Posterior vena cava (tissue), 2 donors: Measurements from ENCODE around the gene NLRP6. TPM values are rescaled to one million over a fixed set of nuclear protein-coding genes. Genes with fewer than 3 reads are reported as not detected.
"Not testable (repeated sequence)": the region's sequence is repeated elsewhere in the genome, so short reads cannot be mapped to it uniquely, and the experiment has no call there.

Source experiments
- DNase-seq: peaks from one replicate; pipeline ENCODE4 v3.0.0-alpha.2; 2020; ENCODE audit warnings: low spot score
- intact Hi-C, 2 donors: fragments of 100-400 bp; cut with DNase I; formaldehyde crosslinking; loops; one replicate each; pipeline versions ENCODE4 v1.14.1 to v1.14.2; 2022 to 2023
- total RNA-seq, 2 donors: library from RNA; stranded (reverse); fragmentation: NEBNext Ultra II Directional; extraction: Animal tissue kit (Norgen Biotek cat#: 25700); gene quantifications; one replicate each; pipeline ENCODE4 v1.2.1, GENCODE V29; 2021
- donor health status: DM: yes; HTN: yes; CAD: no.
- donor health status: DM: yes; HTN: yes; CAD: no.

The NLRP6 gene
- total RNA-seq, 2 donors from 2014 or later = 0.38 to 0.42 TPM

GRCh38 chr11:313787-314553 is 35.8 kb downstream of the NLRP6 start, which contains the start of gene IFITM1:
IFITM1 (plus strand) TSS chr11:314040; CDS start chr11:314171, 131 bp downstream.
- peak; percentile 80 for DNase-seq
- intact Hi-C loops = no loop called here

GRCh38 chr11:314554-314875 is 36.3 kb downstream of the NLRP6 start:
- intact Hi-C loops, DNase-seq: not testable (repeated sequence)

DNA sequence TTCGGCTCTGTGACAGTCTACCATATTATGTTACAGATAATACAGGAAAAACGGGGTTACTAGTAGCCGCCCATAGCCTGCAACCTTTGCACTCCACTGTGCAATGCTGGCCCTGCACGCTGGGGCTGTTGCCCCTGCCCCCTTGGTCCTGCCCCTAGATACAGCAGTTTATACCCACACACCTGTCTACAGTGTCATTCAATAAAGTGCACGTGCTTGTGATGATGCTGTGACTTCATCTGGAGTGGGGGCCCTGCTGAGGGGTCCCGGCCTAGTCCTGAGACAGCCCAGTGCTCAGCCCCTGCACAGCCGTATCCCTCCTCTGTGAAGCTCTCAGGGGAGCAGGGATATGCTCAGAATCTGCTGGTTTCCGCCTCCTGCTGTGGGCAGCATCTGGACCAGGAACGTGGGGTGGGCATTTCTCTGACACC is 36.9 kb downstream of the NLRP6 start:
- DNase-seq = peak; percentile 64

DNA sequence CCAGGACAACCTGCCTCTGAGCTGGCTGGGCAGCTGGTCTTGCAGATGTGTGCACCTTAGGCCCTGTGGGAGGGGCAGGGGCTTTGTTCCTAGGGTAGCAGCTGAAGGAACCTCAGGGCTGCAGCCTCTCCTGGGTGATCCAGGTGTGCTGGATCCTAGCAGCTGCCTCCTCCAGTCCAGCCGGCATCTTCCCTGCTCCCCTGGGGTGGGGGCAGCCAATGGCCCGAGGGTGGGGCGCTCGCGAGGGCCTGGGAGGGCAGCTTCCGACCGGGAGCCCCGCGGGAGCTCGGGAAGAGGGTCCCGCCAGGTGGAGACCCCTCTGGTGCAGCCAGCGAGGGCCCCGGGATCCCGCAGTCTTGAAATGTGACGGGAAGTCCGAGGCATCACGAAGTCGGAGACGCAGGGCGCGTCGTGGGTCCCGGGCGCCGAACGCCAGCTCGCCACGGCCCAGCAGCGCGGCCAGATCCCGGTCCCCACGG is 37.3 kb downstream of the NLRP6 start:
- intact Hi-C loops = loop anchor here in 1 of 2 donors (5.0 kb wide), 1 partner anchor 37 kb away; no protein-coding TSS in a partner anchor
- DNase-seq = peak; percentile 81

More for the DNA sequence above, 36.9 kb downstream of the NLRP6 start:
- intact Hi-C loops = loop anchor here in 1 of 2 donors (5.0 kb wide), 1 partner anchor 37 kb away; no protein-coding TSS in a partner anchor

GRCh38 chr11:316031-316701 is 38.0 kb downstream of the NLRP6 start:
- intact Hi-C loops = loop anchor here in 1 of 2 donors (5.0 kb wide), 1 partner anchor 36 kb away; no protein-coding TSS in a partner anchor
- DNase-seq = peak; percentile 84

DNA sequence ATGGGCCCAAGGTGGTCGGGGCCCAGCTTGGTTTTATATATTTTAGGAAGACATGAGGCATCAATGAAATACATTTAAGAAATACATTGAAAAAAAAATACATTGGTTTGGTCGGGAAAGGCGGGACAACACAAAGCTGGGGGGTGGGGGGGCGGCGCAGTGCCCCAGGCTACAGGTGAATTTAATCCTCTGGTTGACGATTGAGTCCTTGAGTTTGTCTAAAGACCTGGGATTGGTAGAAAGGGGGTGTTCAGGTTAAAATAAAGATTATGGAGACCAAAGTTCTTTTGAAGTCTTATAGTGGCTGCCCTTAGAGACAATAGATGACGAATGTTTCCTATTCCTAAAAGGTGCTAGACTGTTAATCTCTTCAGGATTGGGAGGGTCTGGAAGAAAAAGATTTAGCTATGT is 38.7 kb downstream of the NLRP6 start:
- intact Hi-C loops = loop anchor here in 1 of 2 donors (5.0 kb wide), 1 partner anchor 35 kb away; no protein-coding TSS in a partner anchor
- no peak for DNase-seq

DNA sequence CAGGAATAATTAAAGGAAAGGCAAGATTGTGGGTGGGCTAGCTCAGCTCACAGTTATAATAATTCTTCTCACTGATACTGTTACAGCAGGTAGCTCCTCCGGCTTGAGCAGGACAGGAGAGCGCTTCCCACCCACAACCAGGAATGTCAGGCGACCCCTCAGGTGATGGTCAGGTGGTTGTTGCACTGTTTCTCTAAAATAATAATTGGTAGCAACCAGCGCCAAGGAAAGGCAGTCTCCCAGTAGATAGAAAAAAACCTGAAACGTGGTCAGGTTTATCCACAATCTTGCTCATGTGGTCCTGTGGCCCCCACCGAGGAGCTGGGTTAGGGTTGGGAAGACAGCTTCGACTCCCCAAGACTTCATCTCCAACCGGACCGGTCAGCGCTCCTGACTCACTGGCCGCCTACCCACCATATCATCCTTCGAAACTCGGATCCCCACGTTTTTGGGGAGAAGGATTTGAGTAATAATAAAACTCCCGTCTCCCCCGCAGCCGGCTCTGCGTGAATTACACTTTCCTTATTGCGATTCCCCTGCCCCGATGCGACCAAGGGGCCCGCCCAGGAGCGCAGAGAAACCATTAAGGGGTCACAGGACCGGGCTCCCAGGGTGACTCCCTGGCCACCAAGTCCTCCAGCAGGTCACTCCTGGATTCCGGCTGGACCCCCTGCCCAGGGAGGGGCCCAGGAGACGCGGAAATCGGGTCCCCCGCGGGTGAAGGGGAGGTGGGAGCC is 39.6 kb downstream of the NLRP6 start:
- intact Hi-C loops = loop anchor here in 1 of 2 donors (5.0 kb wide), 1 partner anchor 34 kb away; no protein-coding TSS in a partner anchor
- peak; percentile 69 for DNase-seq

GRCh38 chr11:318405-319120 is 40.4 kb downstream of the NLRP6 start:
- intact Hi-C loops = loop anchor here in 1 of 2 donors (5.0 kb wide), 1 partner anchor 34 kb away; no protein-coding TSS in a partner anchor
- peak; percentile 78 for DNase-seq

- intact Hi-C loops = loop anchor here in 1 of 2 donors (5.0 kb wide), 1 partner anchor 33 kb away; no protein-coding TSS in a partner anchor
- DNase-seq = peak; percentile 78
These were observed 41.1 kb downstream of the NLRP6 start for GRCh38 chr11:319121-319887.

DNA sequence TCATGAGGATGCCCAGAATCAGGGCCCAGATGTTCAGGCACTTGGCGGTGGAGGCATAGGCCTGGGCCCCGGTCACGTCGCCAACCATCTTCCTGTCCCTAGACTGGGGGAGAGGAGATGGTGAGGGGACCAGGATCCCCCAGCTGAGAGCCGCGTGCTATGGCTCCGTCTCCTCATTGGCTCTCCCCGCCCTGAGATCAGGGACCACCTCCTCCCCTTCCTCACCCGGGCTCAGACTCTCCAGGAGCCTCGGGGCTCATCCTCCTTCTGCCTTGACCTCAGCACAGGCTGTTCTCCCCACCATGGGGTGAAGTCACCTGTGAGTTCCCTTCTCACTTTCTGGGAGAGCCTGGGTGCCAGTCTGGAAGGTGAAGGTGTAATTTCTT is 41.7 kb downstream of the NLRP6 start:
- DNase-seq = peak; percentile 68
- intact Hi-C loops = loop anchor here in 1 of 2 donors (5.0 kb wide), 1 partner anchor 32 kb away; no protein-coding TSS in a partner anchor

GRCh38 chr11:324156-324555 is 45.9 kb downstream of the NLRP6 start:
- intact Hi-C loops = no loop called here
- DNase-seq = peak; percentile 54

DNA sequence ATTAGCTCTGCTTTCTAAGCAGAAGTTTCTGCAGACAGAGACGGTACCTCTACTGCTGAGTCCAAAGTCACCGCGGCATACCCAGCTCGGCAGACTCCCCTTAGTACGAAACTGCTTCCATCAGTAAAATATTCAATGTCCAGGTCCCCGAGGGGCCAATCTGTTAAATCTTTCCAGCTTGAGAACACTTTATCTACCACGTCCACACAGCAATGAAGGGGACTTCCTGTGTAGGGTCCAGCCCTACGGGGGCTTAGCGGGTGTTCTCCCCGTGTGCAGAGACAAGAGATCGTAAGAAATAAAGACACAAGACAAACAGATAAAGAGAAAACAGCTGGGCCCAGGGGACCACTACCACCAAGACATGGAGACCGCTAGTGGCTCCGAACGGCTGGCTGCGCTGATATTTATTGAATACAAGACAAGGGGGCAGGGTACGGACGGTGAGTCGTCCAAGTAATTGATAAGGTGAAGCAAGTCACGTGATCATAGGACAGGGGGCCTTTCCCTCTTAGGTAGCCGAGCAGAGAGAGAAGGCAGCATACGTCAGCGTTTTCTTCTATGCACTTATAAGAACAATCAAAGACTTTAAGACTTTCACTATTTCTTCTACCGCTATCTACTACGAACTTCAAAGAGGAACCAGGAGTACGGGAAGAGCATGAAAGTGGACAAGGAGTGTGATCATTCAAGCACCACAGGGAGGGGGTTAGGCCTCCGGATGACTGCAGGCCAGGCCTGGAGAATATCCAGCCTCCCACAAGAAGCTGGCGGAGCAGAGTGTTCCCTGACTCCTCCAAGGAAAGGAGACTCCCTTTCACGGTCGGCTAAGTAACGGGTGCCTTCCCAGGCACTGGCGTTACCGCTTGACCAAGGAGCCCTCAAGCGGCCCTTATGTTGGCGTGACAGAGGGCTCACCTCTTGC is 46.6 kb downstream of the NLRP6 start:
- peak; percentile 87 for DNase-seq
- intact Hi-C loops = not testable (repeated sequence)

GRCh38 chr11:325796-326591 is 47.8 kb downstream of the NLRP6 start:
- DNase-seq = peak; percentile 72

DNA sequence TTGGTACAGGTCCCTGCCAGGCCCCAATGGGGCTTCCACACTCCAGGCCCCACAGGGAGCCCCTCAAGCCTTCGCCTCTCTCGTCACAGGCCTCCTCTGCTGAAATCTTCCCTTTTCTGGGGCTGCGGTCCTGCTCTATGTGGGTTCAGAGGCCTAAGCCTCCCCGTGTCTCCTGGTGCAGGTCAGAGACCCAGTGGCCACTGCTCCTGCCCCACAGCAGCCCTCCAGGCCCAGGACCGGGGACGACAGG is 48.3 kb downstream of the NLRP6 start:
- no peak for DNase-seq
- intact Hi-C loops = no loop called here

More at GRCh38 chr11:325796-326591, 47.8 kb downstream of the NLRP6 start:
- intact Hi-C loops = no loop called here

DNA sequence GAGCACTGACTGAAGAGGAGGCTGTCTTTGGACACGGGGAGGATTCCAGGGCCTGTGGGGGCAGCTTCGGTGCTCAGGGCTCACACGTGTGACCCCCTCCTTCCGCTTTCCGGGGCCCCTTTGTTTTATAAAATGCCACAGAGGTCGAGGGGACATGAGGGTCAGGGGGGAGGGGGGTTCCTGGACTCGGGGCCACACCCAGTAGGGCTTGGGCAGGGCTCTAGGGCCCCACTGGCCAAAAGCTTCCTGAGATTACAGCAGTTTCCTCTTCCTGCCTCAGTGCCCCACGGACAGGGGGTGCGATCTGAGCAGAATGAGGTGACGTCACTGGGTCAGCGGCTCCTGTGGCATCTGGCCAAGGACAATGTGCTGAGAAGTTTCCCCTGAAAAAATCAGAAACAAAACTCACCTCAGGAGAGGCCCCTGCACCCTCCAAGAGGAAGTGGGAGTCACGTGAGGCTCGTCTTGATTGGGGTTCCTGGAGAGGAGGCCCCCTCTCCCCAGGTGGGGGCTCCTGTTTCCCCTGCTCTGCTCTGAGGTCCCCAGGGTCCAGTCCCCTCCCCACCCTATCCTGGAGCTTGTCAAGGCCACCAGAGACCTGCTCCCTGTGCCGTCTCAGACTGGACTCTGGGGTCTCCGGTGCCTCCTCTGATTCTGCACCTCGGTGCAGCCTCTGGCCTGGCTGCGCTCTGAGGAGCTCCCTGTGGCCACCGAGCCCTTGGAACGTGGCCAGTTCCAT is 48.8 kb downstream of the NLRP6 start:
- intact Hi-C loops = no loop called here
- peak; percentile 96 for DNase-seq

- no peak for DNase-seq
- intact Hi-C loops = no loop called here
These were observed 49.3 kb downstream of the NLRP6 start for GRCh38 chr11:327581-327923.
